OCI-LY7 (cell line): ENCODE measurements around the gene BRMS1. TPM values are rescaled to one million over a fixed set of nuclear protein-coding genes. Genes with fewer than 3 reads are reported as not detected.
"Not testable (repeated sequence)": the region's sequence is repeated elsewhere in the genome, so short reads cannot be mapped to it uniquely, and the experiment has no call there.

Experiments used
- BruUV-seq: library from RNA; stranded (reverse); fragments of 400-500 nt; replicated peaks from 2 replicates; lab custom pipeline; 2021; lab: Mats Ljungman, UMichigan
- CTCF ChIA-PET: fragments of 300-600 bp; sonication (Branson Sonifier 250); formaldehyde crosslinking; loops from one replicate; lab custom pipeline; 2022; ENCODE audit warnings: antibody characterized with exemption; ENCODE audit not compliant: unreplicated experiment; lab: Charles Lee
- POLR2A ChIA-PET: fragments of 300-600 bp; sonication (Branson Sonifier 250); formaldehyde crosslinking; loops from one replicate; lab custom pipeline; 2022; ENCODE audit warnings: antibody characterized with exemption; lab: Charles Lee
- DNase-seq: peaks from one replicate; pipeline ENCODE4 v3.0.0-alpha.2; 2015; ENCODE audit warnings: low spot score
- H2AFZ ChIP-seq: fragments of 200-600 bp; sonication (generic), shearing (Covaris generic); 2 replicates; pipeline ENCODE4 v1.6.1; 2014; ENCODE audit warnings: mild to moderate bottlenecking, antibody characterized with exemption, low read length, moderate library complexity
- H3K27ac ChIP-seq: fragments of 200-600 bp; sonication (generic); 2 replicates; pipeline ENCODE4 v1.5.1; 2014; ENCODE audit warnings: mixed run types, low read depth, mild to moderate bottlenecking, moderate library complexity, low read length, inconsistent platforms; ENCODE audit not compliant: poor library complexity, severe bottlenecking
- H3K36me3 ChIP-seq: fragments of 200-600 bp; sonication (generic); 2 replicates; pipeline ENCODE4 v1.6.1; 2014; ENCODE audit warnings: mild to moderate bottlenecking, antibody characterized with exemption, low read length, moderate library complexity, mixed read lengths; ENCODE audit not compliant: insufficient read depth
- H3K4me1 ChIP-seq: fragments of 200-600 bp; sonication (generic); 2 replicates; pipeline ENCODE4 v1.5.1; 2014; ENCODE audit warnings: mild to moderate bottlenecking, low read length; ENCODE audit not compliant: insufficient read depth, poor library complexity, severe bottlenecking
- H3K4me2 ChIP-seq: fragments of 200-600 bp; sonication (generic); 2 replicates; pipeline ENCODE4 v1.6.1; 2014; ENCODE audit warnings: mild to moderate bottlenecking, low read length
- H3K4me3 ChIP-seq: fragments of 200-600 bp; sonication (generic); 2 replicates; pipeline ENCODE4 v1.5.1; 2014; ENCODE audit warnings: mild to moderate bottlenecking, low read depth, low read length; ENCODE audit not compliant: poor library complexity, severe bottlenecking
- H3K79me2 ChIP-seq: fragments of 200-600 bp; sonication (generic); 2 replicates; pipeline ENCODE4 v1.6.1; 2016; ENCODE audit warnings: low read depth, mild to moderate bottlenecking, low read length, moderate library complexity, mixed read lengths; ENCODE audit not compliant: insufficient read depth
- H3K9me2 ChIP-seq: fragments of 200-600 bp; sonication (generic); 2 replicates; pipeline ENCODE4 v1.6.1; 2016; ENCODE audit warnings: mild to moderate bottlenecking, low read length, mixed read lengths; ENCODE audit not compliant: insufficient read depth
- H3K9me3 ChIP-seq: fragments of 200-600 bp; sonication (generic); 2 replicates; pipeline ENCODE4 v1.6.1; 2014; ENCODE audit warnings: mild to moderate bottlenecking, mixed run types, low read length, mixed read lengths
- H4K20me1 ChIP-seq: fragments of 200-600 bp; sonication (generic); 2 replicates; pipeline ENCODE4 v1.6.1; 2014; ENCODE audit warnings: mild to moderate bottlenecking, antibody characterized with exemption, low read length, moderate library complexity, mixed read lengths; ENCODE audit not compliant: insufficient read depth
- CTCF ChIP-seq: fragments of 200-600 bp; sonication (generic); conservative IDR thresholded peaks from 2 replicates; pipeline ENCODE4 v1.5.1; 2014; ENCODE audit warnings: mild to moderate bottlenecking, antibody characterized with exemption, low read length, moderate library complexity, mixed read lengths
- EZH2phosphoT487 ChIP-seq: fragments of 200-600 bp; sonication (generic); IDR thresholded peaks from 2 replicates; pipeline ENCODE4 v1.6.1; 2018; ENCODE audit warnings: low read depth, borderline replicate concordance, mild to moderate bottlenecking, mixed run types, antibody characterized with exemption, low read length, moderate library complexity, mixed read lengths
- intact Hi-C: fragments of 100-400 bp; cut with micrococcal nuclease; formaldehyde crosslinking; loops from one replicate; pipeline ENCODE4 v1.10.0; 2022; ENCODE audit not compliant: unreplicated experiment
- total RNA-seq, 2 experiments: library from RNA; depleted of rRNA in 1 of 2; stranded (reverse); fragments of >200 nt in 1 of 2; shearing (Covaris generic) in 1 of 2; gene quantifications; 2 replicates each; pipeline ENCODE4 v1.2.3, GENCODE V29; 2014 to 2022

The BRMS1 gene
- total RNA-seq, 2 experiments from 2014 or later, result 43.1 to 43.8 TPM

- no TSS peak for BruUV-seq
- Histone ChIP-seq H3K27ac (peak overlapping the region; percentile 72), H3K36me3 (no peaks in the 10 kb centered on the region), H3K79me2 (no peaks in the 10 kb centered on the region), H4K20me1 (no peaks in the 10 kb centered on the region), H3K4me2 (peak overlapping the region; percentile 89), H3K9me3 (no peaks in the 10 kb centered on the region), H3K4me1 (peaks cover 18% of the 10 kb centered on the region), H3K4me3 (peak overlapping the region; percentile 70), H3K9me2 (no peaks in the 10 kb centered on the region), H2AFZ (peak overlapping the region; percentile 70)
- intact Hi-C loops, result loop anchor here (1.0 to 5.0 kb wide), 4 partner anchors 16 to 77 kb away; partner anchors contain the start of genes B4GAT1, BRMS1 and SLC29A2
- CTCF ChIA-PET, result interaction anchor here (0.5 to 2.5 kb wide), 11 partner anchors 10 to 1090 kb away, joined by 3 to 7 read pairs (median 3); partner anchors contain the start of genes B4GAT1, RIN1 and YIF1A
- no peak for TF ChIP-seq EZH2phosphoT487
- TF ChIP-seq CTCF, result peak; percentile 99
- DNase-seq, result peak; percentile 98
- POLR2A ChIA-PET, result interaction anchor here (0.6 to 3.6 kb wide), 15 partner anchors 8 to 510 kb away, joined by 3 to 13 read pairs (median 4); partner anchors contain the start of genes BRMS1, RAB1B and YIF1A
Measured at GRCh38 chr11:66311965-66312548, 32.8 kb downstream of the BRMS1 start.

- CTCF ChIA-PET, result interaction anchor here (0.5 to 2.5 kb wide), 7 partner anchors 12 to 1091 kb away, joined by 3 to 7 read pairs (median 3); partner anchors contain the start of genes B4GAT1 and YIF1A
- H3K36me3 ChIP-seq, result no peaks in the 10 kb centered on the region
- peak overlapping the region; percentile 70 for H3K4me3 ChIP-seq
- peak overlapping the region; percentile 72 for H3K27ac ChIP-seq
- peak overlapping the region; percentile 89 for H3K4me2 ChIP-seq
- no peaks in the 10 kb centered on the region for H3K9me3 ChIP-seq
- intact Hi-C loops, result loop anchor here (1.0 to 5.0 kb wide), 2 partner anchors 36 to 78 kb away; partner anchors contain the start of genes B4GAT1 and BRMS1
- POLR2A ChIA-PET, result interaction anchor here (0.6 to 3.6 kb wide), 8 partner anchors 8 to 43 kb away, joined by 3 to 13 read pairs (median 4); partner anchors contain the start of genes RAB1B and YIF1A
- no peaks in the 10 kb centered on the region for H3K79me2 ChIP-seq
- H3K4me1 ChIP-seq, result peaks cover 14% of the 10 kb centered on the region
- H4K20me1 ChIP-seq, result no peaks in the 10 kb centered on the region
- no peaks in the 10 kb centered on the region for H3K9me2 ChIP-seq
- H2AFZ ChIP-seq, result peak overlapping the region; percentile 70
- BruUV-seq, result no TSS peak
- no peak for DNase-seq
- TF ChIP-seq EZH2phosphoT487, result no peak
- TF ChIP-seq CTCF, result no peak
Measured at GRCh38 chr11:66311470-66311964, 33.4 kb downstream of the BRMS1 start.

- not testable (repeated sequence) for H3K9me3 ChIP-seq, H3K27ac ChIP-seq, DNase-seq, BruUV-seq, H4K20me1 ChIP-seq, H3K36me3 ChIP-seq, H3K4me2 ChIP-seq, H3K4me3 ChIP-seq, H2AFZ ChIP-seq, H3K79me2 ChIP-seq, H3K9me2 ChIP-seq
- CTCF ChIA-PET, result interaction anchor here (0.6 to 2.5 kb wide), 4 partner anchors 12 to 75 kb away, joined by 3 to 7 read pairs (median 5); partner anchors contain the start of gene B4GAT1
- intact Hi-C loops, result loop anchor here (1.0 to 5.0 kb wide), 2 partner anchors 36 to 78 kb away; partner anchors contain the start of genes B4GAT1 and BRMS1
- H3K4me1 ChIP-seq, result peaks cover 14% of the 10 kb centered on the region
- POLR2A ChIA-PET, result interaction anchor here (0.6 to 3.6 kb wide), 6 partner anchors 9 to 43 kb away, joined by 3 to 13 read pairs (median 4); partner anchors contain the start of genes RAB1B and YIF1A
Measured at GRCh38 chr11:66310803-66311440, 34.0 kb downstream of the BRMS1 start.
